HG03520 (cell line): ENCODE results near the gene SPTBN4.
"Not testable (repeated sequence)": the region's sequence is repeated elsewhere in the genome, so short reads cannot be mapped to it uniquely, and the experiment has no call there.

Source experiments
- ATAC-seq: cut with Tn5 transposase; IDR thresholded peaks from one replicate; pipeline ENCODE4 v1.9.1; 2021; ENCODE audit warnings: mild to moderate bottlenecking, moderate library complexity; ENCODE audit not compliant: unreplicated experiment

SPTBN4 gene

DNA sequence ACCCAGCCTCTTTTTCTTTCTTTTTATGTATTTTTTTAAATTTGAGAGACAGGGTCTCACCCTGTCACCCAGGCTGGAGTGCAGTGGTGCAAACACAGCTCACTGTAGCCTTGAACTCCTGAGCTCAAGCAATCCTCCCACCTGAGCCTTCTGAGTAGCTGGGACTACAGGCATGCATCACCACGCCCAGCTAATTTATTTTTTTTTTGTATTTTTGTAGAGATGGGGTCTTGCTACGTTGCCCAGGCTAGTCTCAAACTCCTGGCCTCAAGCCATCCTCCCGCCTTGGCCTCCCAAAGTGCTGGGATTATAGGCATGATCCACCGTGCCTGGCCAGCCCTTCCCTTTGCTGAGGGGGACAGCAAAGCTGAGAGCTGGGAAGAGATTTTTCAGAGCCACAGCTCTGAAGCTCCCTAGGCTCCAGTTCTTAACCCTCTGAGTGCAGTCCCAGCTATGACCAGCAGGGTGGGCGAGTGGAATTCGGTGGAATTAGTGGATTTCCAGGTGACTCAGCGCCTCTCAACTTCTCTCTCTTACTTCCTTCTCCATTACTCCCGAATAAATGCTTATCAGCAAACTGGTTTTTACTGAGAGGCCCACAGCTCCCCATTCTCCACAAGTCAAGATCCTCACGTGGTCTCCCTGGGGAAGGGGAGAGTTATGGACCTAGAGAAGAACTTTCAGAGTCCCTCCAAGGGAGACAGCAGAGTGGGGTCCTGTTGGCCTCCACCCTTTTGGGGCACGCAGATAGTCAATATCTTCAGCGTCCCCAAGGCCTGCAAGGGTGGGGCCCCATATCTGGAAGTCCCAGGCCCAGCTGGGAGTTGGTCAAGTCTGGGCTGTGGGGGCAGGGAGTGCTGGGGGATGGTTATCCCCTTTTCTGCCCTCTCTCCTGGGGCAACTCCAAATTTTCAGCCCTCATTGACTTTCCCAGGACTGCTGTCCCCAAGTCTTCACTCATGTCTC lies 2.5 kb upstream of the SPTBN4 start:
- ATAC-seq, result no peak

DNA sequence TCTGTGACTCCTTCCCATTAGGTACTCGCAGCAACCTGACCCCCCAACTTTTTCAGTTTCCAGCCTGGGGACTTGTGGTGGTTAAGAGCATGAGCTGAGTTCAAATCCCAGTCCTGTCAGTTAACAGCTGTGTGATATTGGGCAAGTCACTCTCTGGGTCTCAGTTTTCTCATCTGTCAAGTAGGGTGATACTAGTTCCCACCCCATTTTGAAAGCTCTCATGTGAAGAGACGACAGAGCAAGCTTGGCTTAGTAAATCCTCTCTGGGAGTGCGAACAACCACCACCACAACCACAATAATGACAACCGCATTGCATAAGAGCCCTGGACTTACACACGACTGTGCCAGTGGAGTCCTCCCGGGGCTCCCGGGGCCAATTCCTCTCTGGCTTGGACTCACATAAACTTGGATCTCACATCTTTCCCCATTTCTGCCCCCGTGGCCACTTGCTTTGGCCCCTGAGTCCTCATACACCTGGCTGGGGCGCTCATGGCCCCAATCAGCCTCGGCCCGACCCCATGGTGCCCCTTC lies 1.7 kb upstream of the SPTBN4 start:
- ATAC-seq, result no peak

DNA sequence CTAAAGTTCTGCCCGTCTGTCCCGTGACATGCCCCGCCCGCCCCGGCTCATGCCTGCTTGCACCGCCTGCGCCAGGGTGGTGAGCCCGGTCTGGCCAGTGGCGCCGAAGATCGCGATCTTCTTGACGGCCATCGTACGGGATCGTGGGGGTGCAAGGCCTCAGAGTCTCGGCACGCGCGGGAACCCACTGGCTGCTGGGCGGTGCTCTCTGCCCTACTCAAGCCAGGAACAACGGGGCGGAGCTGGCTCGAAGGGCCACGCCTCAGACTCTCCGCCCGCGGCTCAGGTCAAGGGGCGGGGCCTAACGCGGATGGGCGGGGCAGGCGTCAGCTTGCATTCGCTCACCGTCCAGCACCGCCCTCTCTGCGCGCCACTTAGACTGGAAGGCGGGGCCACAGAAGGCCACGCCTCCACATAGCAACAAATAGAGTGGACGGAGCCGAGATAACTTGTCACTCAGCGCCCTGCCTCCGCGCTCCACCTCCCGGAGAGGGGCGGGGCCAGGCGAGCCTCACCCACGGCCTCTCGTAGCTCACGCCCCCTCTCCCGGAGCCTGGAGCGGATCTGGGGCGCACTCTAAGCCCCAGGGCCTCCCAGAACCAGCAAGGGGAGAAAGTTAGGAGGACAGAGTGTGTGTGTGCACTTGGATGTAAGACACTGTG lies 1.1 kb upstream of the SPTBN4 start, which contains the start of gene BLVRB:
Gene BLVRB (minus strand): TSS at position 189 of the 662 bp plus-strand sequence. CDS start 57 bp downstream, at position 132.
- peak; percentile 80 for ATAC-seq

DNA sequence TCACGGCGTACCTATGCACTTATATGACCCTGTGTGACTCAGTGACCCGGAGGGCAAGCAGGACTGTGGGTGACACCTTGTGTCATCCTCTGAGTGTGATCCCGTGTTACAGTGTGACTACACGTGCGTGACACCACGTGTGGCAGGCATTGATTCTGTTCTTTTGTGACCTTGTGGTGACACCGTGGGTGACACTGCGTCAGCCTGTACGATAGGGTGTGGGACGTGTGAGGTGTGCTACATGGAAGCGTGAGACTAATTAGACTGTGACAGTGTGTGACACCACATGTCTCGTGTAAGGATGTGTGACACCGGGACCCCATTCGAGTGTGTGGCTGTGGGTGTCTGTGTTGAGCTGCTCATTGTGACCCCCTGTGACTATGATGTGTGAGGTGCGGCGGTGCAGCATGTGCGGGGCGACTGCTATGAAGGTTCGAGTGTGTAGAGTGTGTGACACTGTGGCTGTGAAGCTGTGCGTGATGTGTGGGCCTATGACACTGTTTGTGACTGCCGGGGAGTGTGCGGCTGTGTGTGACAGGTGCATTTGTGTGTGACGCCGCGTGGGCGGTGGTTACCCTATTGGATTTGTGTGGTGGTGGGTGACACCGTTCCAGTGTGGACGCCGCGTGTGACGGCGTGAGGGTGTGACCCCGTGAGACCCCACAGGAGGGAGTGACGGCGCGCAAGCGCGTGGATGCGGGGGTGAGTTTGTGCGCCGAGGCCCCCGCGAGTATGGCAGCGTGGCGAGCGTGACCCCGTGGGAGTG lies 399 bp upstream of the SPTBN4 start:
- peak; percentile 20 for ATAC-seq

DNA sequence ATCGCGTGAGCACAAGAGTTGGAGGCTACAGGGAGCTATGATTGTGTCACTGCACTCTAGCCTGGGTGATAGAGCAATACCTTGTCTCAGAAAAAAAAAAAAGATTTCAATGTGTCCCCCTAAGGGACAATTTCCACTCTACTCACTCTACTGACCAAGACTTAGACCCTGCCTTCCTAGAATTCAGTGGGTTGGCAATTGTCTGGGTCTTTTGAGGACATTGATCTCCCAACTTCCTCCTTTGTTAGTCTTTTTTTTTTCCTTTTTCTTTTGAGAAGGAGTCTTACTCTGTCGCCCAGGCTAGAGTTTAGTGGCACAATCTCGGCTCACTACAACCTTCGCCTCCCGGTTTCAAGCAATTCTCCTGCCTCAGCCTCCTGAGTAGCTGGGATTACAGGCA lies 2.2 kb downstream of the SPTBN4 start:
- ATAC-seq, result no peak

DNA sequence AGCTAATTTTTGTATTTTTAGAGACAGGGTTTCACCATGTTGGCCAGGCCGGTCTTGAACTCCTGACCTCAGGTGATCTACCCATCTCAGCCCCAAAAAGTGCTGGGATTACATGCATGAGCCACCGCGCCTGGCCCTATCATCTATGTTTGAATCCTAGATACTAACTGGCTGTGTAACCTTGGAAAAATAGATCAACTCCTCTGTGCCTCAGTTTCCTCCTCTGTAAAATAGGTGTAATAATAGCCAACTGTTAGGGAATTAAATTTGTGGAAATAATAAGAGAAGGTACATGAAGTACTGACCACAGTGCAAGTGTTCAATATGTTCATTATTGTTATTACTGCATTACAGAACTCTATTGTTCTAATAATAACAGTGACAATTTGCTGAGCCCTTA lies 4.3 kb downstream of the SPTBN4 start:
- no peak for ATAC-seq

DNA sequence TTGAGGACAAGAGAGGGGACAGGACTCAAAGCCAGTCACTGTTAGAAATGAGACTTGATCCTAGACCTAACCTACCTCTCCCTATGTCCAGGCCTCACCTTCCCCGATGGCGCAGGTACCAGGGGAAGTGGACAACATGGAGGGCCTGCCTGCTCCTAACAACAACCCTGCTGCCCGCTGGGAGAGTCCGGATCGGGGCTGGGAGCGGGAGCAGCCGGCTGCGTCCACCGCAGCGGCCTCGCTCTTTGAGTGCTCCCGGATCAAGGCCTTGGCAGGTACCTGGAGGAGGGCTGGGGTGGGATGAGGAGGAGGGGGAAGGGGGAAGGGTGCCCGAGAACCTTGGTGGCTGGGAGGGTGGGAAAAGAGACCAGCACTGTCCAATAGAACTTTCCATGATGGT lies 5.7 kb downstream of the SPTBN4 start:
- ATAC-seq, result no peak

DNA sequence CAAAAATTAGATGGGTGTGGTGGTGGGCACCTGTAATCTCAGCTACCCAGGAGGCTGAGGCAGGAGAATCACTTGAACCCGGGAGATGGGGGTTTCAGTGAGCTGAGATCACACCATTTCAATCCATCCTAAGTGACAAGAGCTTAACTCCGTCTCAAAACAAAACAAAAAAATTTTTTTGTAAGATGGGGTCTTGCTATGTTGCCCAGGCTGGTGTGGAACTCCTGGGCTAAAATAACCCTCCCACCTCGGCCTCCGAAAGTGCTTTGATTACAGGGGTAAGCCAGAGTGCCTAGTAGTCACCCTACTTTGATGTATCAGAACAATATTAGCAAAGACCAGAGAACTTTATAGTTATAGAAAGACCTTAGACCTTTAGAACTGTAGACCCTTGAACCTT lies 7.9 kb downstream of the SPTBN4 start:
- no peak for ATAC-seq

DNA sequence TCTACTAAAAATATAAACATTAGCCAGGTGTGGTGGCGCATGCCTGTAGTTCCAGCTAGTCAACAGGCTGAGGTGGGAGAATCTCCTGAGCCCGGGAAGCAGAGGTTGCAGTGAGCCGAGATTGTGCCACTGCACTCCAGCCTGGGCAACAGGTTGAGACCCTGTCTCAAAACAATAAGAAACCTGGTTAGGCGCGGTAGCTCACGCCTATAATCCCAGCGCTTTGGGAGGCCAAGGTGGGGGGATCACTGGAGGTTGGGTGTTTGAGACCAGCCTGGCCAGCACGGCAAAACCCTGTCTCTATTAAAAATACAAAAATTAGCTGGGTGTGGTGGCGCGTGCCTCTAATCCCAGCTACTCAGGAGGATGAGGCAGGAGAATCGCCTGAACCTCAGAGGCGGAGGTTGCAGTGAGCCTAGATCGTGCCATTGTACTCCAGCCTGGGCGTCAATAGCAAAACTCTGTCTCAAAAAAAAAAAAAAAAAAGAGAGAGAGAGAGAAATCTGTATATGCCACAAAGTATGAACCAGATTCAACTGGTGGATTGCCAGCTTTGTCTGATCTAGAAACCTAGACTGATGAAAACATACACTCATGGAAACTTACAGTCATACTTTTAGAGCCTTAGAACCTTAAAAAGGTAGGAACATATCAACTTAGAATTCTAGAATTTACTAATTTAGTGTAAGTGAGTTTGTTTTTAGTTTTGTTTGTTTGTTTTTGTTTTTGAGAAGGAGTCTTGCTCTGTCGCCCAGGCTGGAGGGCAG lies 9.3 kb downstream of the SPTBN4 start:
- not testable (repeated sequence) for ATAC-seq

DNA sequence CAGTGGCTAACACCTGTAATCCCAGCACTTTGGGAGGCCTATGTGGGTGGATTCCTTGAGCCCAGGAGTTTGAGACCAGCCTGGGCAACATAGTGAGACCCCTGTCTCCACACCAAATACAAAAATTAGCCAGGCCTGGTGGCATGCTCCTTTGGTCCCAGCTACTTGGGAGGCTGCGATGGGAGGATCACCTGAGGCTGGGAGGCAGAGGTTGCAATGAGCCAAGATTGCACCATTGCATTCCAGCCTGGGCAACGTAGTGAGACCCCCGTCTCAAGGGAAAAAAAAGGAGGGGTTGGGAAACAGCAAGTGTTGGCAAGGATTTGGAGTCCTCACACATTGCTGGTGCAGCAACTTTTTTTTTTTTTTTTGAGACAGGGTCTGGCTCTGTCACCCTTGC lies 19.2 kb downstream of the SPTBN4 start:
- no peak for ATAC-seq

DNA sequence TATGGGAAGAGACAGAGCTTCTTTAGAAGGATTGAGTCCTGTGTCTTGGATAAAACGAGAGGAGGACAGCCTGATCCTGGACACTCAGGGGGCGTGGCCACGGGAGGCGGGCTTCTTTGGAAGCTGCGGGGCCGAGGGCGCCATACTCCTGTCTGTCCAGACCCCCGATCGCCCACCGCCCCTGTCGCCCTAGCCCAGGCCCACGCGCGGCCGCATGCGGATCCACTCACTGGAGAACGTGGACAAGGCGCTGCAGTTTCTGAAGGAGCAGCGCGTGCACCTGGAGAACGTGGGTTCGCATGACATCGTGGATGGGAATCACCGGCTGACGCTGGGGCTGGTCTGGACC lies 23.1 kb downstream of the SPTBN4 start:
- ATAC-seq, result no peak

DNA sequence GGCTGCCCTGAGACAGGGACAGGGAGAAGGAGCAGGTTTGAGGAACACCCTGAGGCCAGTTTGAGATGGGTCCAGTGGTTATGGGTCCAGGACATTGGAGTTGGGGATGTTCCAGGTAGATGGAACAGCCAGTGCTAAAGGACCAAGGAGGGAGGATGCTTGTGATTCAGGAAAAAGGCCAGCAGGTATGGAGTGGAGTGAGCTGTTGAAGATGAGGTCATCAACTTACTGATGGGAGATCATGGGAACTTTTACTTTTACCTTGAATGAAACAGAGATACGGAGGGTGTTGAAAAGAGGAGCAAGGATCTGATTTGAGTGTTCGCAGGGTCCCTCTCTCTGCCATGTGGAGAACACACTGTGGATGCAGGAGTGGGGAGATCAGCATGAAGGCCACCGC lies 25.5 kb downstream of the SPTBN4 start:
- no peak for ATAC-seq

DNA sequence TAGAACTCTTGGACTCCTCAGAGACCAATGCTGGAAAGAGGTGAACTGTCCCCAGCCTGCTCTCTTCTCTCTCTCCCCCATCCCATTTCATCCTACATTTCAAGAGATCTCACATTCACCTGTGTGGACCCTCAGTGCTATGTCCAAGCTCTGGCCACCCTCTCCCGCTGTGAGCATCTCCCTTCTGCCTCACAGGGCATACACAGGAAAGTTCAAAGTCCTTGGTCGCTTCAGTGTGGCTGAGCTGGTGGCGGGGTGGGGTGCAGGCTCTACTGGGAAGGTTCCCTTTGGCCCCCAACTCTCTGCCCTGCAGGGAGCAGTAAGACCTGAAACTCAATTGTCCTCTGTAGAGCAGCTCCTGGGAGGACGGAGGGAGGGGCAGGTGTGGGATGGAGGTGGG lies 27.0 kb downstream of the SPTBN4 start:
- ATAC-seq, result no peak

DNA sequence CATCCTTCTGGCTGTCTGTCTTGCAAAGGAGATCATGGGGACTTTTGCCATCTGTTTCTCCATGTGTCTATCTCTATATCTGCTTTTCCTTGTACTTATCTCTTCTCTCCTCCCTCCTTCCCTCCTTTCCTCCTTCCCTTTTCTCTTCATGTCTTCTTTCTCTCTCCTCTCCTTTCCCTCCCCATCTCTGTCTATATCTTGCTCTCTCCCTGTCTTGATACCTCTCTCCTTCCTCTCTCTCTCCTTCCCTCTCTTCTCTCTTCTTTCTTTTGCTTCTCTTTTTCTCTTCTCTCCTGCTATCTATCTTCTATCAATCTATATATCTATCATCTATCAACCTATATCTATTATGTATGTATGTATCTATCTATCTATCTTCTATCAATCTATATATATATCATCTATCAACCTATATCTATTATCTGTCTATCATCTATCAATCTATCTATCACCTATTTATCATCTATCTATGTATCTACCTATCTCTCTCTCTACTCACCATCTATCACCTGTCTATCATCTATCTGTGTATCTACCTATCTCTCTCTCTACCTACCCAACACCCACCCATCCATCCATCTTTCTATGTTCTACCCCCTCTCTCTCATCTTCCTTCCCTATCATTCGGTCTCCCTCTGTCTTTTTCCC lies 27.5 kb downstream of the SPTBN4 start:
- no peak for ATAC-seq

DNA sequence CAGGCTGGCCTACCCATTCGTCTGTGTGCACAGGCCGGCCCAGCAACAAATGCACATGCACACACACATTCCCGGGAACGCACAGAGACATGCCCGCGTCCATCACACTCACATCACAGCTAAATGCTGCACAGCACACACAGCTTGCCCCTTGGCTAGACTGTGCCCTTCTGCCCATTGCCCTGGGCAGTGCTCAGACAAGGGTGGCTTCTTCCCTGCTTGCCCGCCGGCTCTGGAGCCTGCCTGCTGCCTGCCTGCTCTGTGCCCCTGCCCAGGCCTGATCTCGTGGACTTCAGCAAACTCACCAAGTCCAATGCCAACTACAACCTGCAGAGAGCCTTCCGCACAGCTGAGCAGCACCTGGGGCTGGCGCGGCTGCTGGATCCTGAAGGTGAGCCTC lies 30.4 kb downstream of the SPTBN4 start:
- ATAC-seq, result no peak

DNA sequence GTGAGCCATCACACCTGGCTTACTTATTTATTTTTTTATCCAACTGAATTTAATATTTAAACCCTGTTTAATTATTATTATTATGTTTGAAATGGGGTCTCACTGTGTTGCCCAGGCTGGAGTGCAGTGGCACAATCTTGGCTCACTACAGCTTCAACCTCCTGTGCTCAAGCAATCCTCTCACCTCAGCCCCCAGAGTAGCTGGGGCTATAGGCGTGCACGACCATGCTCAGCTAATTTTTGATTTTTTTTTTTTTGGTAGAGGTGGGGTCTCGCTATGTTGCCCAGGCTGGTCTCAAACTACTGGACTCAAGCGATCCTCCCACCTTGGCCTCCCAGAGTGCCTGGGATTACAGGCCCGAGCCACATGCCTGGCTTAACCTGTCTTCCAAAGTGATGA lies 32.5 kb downstream of the SPTBN4 start:
- ATAC-seq, result no peak

DNA sequence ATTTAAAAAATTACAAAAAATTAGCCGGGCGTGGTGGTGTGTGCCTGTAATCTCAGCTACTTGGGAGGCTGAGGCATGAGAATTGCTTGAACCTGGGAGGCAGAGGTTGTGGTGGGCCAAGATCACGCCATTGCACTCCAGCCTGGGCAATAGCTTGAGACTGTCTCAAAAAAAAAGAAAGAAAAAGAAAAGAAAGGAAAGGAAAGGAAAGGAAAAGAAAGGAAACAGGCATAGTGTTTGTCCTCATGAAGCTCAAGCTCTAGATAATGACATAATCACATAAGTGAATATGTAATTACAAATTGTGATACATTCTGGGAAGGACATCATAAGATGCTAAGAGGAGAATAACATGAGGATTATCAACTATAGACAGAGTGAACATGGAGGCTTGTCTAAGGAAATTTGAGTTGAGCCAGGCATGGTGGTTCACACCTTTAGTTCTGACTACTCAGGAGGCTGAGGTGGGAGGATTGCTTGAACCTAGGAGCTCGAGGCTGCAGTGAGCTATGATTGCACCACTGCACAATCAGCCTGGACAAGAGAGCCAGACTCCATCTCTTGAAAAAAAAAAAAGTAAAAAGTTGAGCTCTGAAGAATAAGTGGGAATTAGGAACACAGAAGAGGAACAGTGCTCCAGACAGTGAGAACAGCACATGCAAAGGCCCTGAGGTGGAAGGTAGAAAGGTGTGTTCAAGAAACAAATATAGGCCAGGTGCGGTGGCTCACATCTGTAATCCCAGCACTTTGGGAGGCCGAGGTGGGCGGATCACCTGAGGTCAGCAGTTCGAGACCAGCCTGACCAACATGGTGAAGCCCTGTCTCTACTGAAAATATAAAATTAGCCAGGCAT lies 34.1 kb downstream of the SPTBN4 start:
- not testable (repeated sequence) for ATAC-seq

DNA sequence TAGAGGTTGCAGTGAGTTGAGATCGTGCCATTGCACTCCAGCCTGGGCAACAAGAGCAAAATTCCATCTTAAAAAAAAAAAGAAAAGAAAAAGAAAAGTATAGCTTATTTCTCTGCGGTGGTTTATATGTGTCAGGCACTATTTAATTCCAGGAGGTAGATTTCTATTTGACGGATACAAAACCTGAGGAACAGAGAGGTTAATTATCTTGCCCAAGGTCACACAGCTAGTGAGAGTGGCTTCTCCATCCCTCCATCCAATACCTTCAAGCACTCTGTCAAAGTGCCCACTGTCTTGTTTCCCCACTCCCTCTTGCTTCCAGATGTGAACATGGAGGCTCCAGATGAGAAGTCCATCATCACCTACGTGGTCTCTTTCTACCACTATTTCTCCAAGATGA lies 34.8 kb downstream of the SPTBN4 start:
- no peak for ATAC-seq

DNA sequence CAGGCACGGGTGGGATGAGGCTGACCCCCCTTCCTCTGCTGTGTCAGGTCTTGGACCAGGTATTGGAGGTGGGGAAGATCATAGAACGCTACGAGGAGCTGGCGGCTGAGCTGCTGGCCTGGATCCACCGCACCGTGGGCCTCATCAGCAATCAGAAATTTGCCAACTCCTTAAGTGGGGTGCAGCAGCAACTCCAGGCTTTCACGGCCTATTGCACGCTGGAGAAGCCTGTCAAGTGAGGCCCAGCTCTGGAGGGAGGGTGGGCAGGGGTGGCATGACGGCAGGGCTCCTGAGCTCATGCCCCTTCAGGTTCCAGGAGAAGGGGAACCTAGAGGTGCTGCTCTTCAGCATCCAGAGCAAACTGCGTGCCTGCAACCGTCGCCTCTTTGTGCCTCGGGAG lies 35.3 kb downstream of the SPTBN4 start:
- ATAC-seq, result no peak
